Hepatocyte (in vitro differentiated cells): ENCODE results near the gene PPP2R5B.

Experiments
- EZH2 ChIP-seq: fragments of 200-600 bp; sonication (generic); IDR thresholded peaks from 2 replicates; pipeline ENCODE4 v1.6.1; 2016; ENCODE audit warnings: antibody characterized with exemption, mild to moderate bottlenecking, borderline replicate concordance
- TF ChIP-seq, protein P1 (sequence below): fragments of 200-600 bp; sonication (generic); IDR thresholded peaks from 2 replicates; pipeline ENCODE4 v1.5.1; 2016; ENCODE audit warnings: antibody characterized with exemption, mild to moderate bottlenecking; ENCODE audit not compliant: poor library complexity

DNA sequence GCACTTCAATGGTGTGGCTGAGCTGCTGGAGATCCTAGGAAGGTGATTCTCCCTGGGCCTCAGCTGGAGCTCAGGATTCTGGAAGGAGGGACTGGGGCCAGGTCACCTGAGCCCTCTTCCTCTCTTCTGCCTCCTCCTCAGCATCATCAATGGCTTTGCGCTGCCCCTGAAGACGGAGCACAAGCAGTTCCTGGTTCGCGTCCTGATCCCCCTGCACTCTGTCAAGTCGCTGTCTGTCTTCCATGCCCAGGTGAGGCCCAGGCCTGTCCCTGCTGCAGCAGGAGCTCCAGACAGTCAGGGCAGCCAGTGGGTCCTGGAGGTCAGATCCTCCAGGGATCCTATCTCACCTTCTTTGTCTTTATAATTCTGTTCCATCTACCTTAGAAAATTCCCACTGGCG, 5.9 kb downstream of the PPP2R5B start:
- TF ChIP-seq, protein P1, sequence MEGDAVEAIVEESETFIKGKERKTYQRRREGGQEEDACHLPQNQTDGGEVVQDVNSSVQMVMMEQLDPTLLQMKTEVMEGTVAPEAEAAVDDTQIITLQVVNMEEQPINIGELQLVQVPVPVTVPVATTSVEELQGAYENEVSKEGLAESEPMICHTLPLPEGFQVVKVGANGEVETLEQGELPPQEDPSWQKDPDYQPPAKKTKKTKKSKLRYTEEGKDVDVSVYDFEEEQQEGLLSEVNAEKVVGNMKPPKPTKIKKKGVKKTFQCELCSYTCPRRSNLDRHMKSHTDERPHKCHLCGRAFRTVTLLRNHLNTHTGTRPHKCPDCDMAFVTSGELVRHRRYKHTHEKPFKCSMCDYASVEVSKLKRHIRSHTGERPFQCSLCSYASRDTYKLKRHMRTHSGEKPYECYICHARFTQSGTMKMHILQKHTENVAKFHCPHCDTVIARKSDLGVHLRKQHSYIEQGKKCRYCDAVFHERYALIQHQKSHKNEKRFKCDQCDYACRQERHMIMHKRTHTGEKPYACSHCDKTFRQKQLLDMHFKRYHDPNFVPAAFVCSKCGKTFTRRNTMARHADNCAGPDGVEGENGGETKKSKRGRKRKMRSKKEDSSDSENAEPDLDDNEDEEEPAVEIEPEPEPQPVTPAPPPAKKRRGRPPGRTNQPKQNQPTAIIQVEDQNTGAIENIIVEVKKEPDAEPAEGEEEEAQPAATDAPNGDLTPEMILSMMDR: no peak
- TF ChIP-seq EZH2: no peak
